Prostate gland (tissue), 2 donors: ENCODE results near the gene GNB5.

Experiments
- CTCF ChIP-seq, 4 experiments: fragments of 200-600 bp in 2 of 4; fragments of 450-650 bp in 2 of 4; sonication (generic) in 2 of 4; IDR thresholded peaks; 1 replicate in 3 of 4; 2 replicates in 1 of 4; pipeline ENCODE4 v1.5.1; 2016 to 2019; ENCODE audit warnings: antibody characterized with exemption in 4 of 4, mild to moderate bottlenecking in 2 of 4, moderate library complexity in 2 of 4
- POLR2A ChIP-seq: fragments of 450-650 bp; IDR thresholded peaks from one replicate; pipeline ENCODE4 v1.6.1; 2016; ENCODE audit warnings: antibody characterized with exemption, mild to moderate bottlenecking
- POLR2AphosphoS5 ChIP-seq: sonication (generic); formaldehyde crosslinking; IDR thresholded peaks from one replicate; pipeline ENCODE4 v1.6.1; 2017; ENCODE audit warnings: antibody characterized with exemption

- TF ChIP-seq CTCF (IDR thresholded peaks at IDR 0.05) = no peak
- TF ChIP-seq POLR2A = no peak
- no peak for TF ChIP-seq POLR2AphosphoS5
These were observed 27.6 kb downstream of the GNB5 start for GRCh38 chr15:52163321-52164190.
